CD14-positive monocyte (primary cell): ENCODE results near the gene CFAP61. TPM values are rescaled to one million over a fixed set of nuclear protein-coding genes. Genes with fewer than 3 reads are reported as not detected.

Source experiments
- DNase-seq, 3 donors: peaks; one replicate each; pipeline ENCODE4 v3.0.0-alpha.2; 2011 to 2022
- H2AFZ ChIP-seq: 2 replicates; pipeline ENCODE4 v1.6.0; 2012; ENCODE audit warnings: mild to moderate bottlenecking, low read depth, low read length, inconsistent platforms; ENCODE audit not compliant: insufficient read depth, poor library complexity, severe bottlenecking
- H3K27ac ChIP-seq, 2 donors: 1 replicate in 1 of 2; 2 replicates in 1 of 2; pipeline ENCODE4 v1.5.1; 2012 to 2013; ENCODE audit warnings: low read length in 2 of 2, control low read depth in 1 of 2, inconsistent platforms in 1 of 2, low read depth in 1 of 2, mild to moderate bottlenecking in 1 of 2
- H3K27me3 ChIP-seq, 2 donors: one replicate each; pipeline versions ENCODE4 v1.6.0 to v1.6.1; 2011 to 2013; ENCODE audit warnings: low read length in 2 of 2; ENCODE audit not compliant: control insufficient read depth in 2 of 2, insufficient read depth in 2 of 2
- H3K36me3 ChIP-seq, 2 donors: replicated peaks in 1 of 2; 1 replicate in 1 of 2; 2 replicates in 1 of 2; pipeline versions ENCODE4 v1.5.1 to v1.6.1; 2012 to 2013; ENCODE audit warnings: low read length in 2 of 2, control low read depth in 1 of 2, inconsistent platforms in 1 of 2, mild to moderate bottlenecking in 1 of 2; ENCODE audit not compliant: insufficient read depth in 2 of 2, control insufficient read depth in 1 of 2
- H3K4me1 ChIP-seq, 2 donors: 1 replicate in 1 of 2; 2 replicates in 1 of 2; pipeline versions ENCODE4 v1.5.1 to v1.6.1; 2012 to 2013; ENCODE audit warnings: low read length in 2 of 2, control low read depth in 1 of 2, inconsistent platforms in 1 of 2, mild to moderate bottlenecking in 1 of 2, moderate library complexity in 1 of 2; ENCODE audit not compliant: insufficient read depth in 2 of 2, control insufficient read depth in 1 of 2
- H3K4me2 ChIP-seq: replicated peaks from 2 replicates; pipeline ENCODE3; 2012; ENCODE audit warnings: low read length, moderate library complexity, mild to moderate bottlenecking; ENCODE audit not compliant: poor library complexity, severe bottlenecking; ENCODE audit errors: extremely low read depth
- H3K4me3 ChIP-seq, 3 experiments: fragments of 200-600 bp in 1 of 3; sonication (generic) in 1 of 3; replicated peaks in 1 of 3; 1 replicate in 2 of 3; 2 replicates in 1 of 3; pipeline ENCODE4 v1.5.1; 2011 to 2013; ENCODE audit warnings: low read length in 3 of 3, mild to moderate bottlenecking in 3 of 3, control low read depth in 2 of 3, low read depth in 2 of 3, inconsistent platforms in 1 of 3, moderate library complexity in 1 of 3
- H3K79me2 ChIP-seq: 2 replicates; pipeline ENCODE4 v1.6.0; 2012; ENCODE audit warnings: mild to moderate bottlenecking, control low read depth, inconsistent platforms, low read length, moderate library complexity; ENCODE audit not compliant: insufficient read depth
- H3K9ac ChIP-seq: 2 replicates; pipeline ENCODE4 v1.6.0; 2017; ENCODE audit warnings: low read length, mild to moderate bottlenecking; ENCODE audit not compliant: insufficient read depth, poor library complexity, severe bottlenecking
- H3K9me3 ChIP-seq, 2 donors: replicated peaks in 1 of 2; 1 replicate in 1 of 2; 2 replicates in 1 of 2; pipeline versions ENCODE4 v1.5.1 to v1.6.1; 2012 to 2013; ENCODE audit warnings: low read length in 2 of 2, control low read depth in 1 of 2; ENCODE audit not compliant: control insufficient read depth in 1 of 2, insufficient read depth in 1 of 2
- H4K20me1 ChIP-seq: 2 replicates; pipeline ENCODE4 v1.6.0; 2012; ENCODE audit warnings: mild to moderate bottlenecking, low read length, control low read depth, moderate library complexity; ENCODE audit not compliant: insufficient read depth
- H3K27ac Mint-ChIP-seq, 7 donors: one replicate each; pipeline ENCODE4 v1.8.0; 2020; ENCODE audit warnings: mild to moderate bottlenecking in 7 of 7, mixed read lengths in 7 of 7, moderate library complexity in 6 of 7, inconsistent platforms in 2 of 7
- H3K27me3 Mint-ChIP-seq, 3 donors: one replicate each; pipeline ENCODE4 v1.8.0; 2021 to 2022; ENCODE audit warnings: low read depth in 3 of 3, mild to moderate bottlenecking in 3 of 3, mixed read lengths in 3 of 3, moderate library complexity in 3 of 3, inconsistent platforms in 1 of 3
- H3K36me3 Mint-ChIP-seq, 2 donors: one replicate each; pipeline ENCODE4 v1.8.0; 2020; ENCODE audit warnings: mixed read lengths in 2 of 2, inconsistent platforms in 1 of 2, mild to moderate bottlenecking in 1 of 2
- H3K4me1 Mint-ChIP-seq: one replicate; pipeline ENCODE4 v1.8.0; 2020; ENCODE audit warnings: mild to moderate bottlenecking, mixed read lengths
- H3K4me3 Mint-ChIP-seq, 2 donors: one replicate each; pipeline ENCODE4 v1.8.0; 2020; ENCODE audit warnings: mild to moderate bottlenecking in 2 of 2, mixed read lengths in 2 of 2, moderate library complexity in 1 of 2
- H3K9me3 Mint-ChIP-seq, 7 donors: one replicate each; pipeline ENCODE4 v1.8.0; 2020 to 2022; ENCODE audit warnings: mixed read lengths in 7 of 7, mild to moderate bottlenecking in 6 of 7, moderate library complexity in 6 of 7, inconsistent platforms in 2 of 7
- CTCF ChIP-seq: fragments of 200-600 bp; IDR thresholded peaks from one replicate; pipeline ENCODE4 v1.8.0; 2022; ENCODE audit warnings: antibody characterized with exemption, mild to moderate bottlenecking
- WGBS: methylation state at CpG from one replicate; pipeline ENCODE4 v1.1.5; 2013; ENCODE audit warnings: missing lambda C conversion rate; ENCODE audit not compliant: insufficient coverage; 5-methylcytosine and 5-hydroxymethylcytosine counted together
- intact Hi-C, 2 donors: fragments of 100-400 bp; cut with micrococcal nuclease; formaldehyde crosslinking; loops; one replicate each; pipeline versions ENCODE4 v1.15.0 to v1.15.1; 2023
- polyA plus RNA-seq, 3 donors: library from polyadenylated mRNA; depleted of rRNA in 1 of 3; unstranded in 2 of 3; stranded (reverse) in 1 of 3; fragments of 300-500 nt in 2 of 3; fragments of >200 nt in 1 of 3; fragmentation: Illumina TruSeq in 2 of 3; gene quantifications; 1 replicate in 2 of 3; 2 replicates in 1 of 3; pipeline ENCODE4 v1.2.3, GENCODE V29; 2012 to 2021

CFAP61 gene
- polyA plus RNA-seq, 3 donors = not detected

DNA sequence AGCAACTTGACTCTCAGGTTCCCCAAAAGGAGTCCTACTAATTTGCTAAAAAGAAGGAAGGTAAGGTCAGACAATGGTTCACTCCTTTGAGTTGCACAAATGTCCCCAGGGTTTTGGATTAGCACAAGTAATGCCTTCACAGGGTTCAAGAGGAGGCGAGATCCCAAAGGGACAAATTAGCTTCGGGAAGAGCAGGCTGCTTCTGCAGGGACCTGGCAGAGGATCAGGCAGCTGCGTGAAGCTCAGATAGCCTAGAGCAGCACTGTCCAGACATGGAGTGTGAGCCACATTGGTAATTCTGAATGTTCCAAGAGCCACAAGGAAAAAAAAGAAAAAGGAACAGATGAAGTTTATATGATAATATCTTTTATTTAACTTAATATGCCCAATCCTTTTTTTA is 115.4 kb downstream of the CFAP61 start:
- Histone ChIP-seq H4K20me1 (no peaks in the 10 kb centered on the region), H3K9me3 (peaks cover 0 to 3% of the 10 kb centered on the region in 2 donors), H2AFZ (no peak overlapping the region), H3K4me3 (no peak overlapping the region), H3K9ac (no peak overlapping the region), H3K27ac (no peak overlapping the region), H3K4me1 (no peaks in the 10 kb centered on the region), H3K36me3 (no peaks in the 10 kb centered on the region), H3K79me2 (no peaks in the 10 kb centered on the region), H3K27me3 (no peaks in the 10 kb centered on the region), H3K4me2 (no peak overlapping the region)
- 97% methylated on average over 3 of the region's 3 CpGs for WGBS
- DNase-seq = no peak
- Mint-ChIP-seq H3K9me3 (peaks cover 3 to 8% (median 7%) of the 10 kb centered on the region in 7 donors), H3K4me3 (no peak overlapping the region), H3K36me3 (no peaks in the 10 kb centered on the region), H3K4me1 (no peaks in the 10 kb centered on the region), H3K27me3 (peaks cover 0 to 4% (median 3%) of the 10 kb centered on the region in 3 donors), H3K27ac (no peak overlapping the region)
- intact Hi-C loops = no loop called here
- TF ChIP-seq CTCF = no peak

- no peaks in the 10 kb centered on the region for H4K20me1 ChIP-seq
- H3K4me3 ChIP-seq = no peak overlapping the region
- H3K27me3 Mint-ChIP-seq = peaks cover 0 to 9% (median 7%) of the 10 kb centered on the region in 3 donors
- no peaks in the 10 kb centered on the region for H3K79me2 ChIP-seq
- H3K4me1 ChIP-seq = no peaks in the 10 kb centered on the region
- H3K27ac Mint-ChIP-seq = no peak overlapping the region
- no peaks in the 10 kb centered on the region for H3K9me3 ChIP-seq
- no peak for TF ChIP-seq CTCF
- no CpG with 5 or more reads among the region's 1 CpG for WGBS
- no peaks in the 10 kb centered on the region for H3K36me3 Mint-ChIP-seq
- H3K9me3 Mint-ChIP-seq = peaks cover 5 to 14% (median 6%) of the 10 kb centered on the region in 7 donors
- DNase-seq = no peak
- no peaks in the 10 kb centered on the region for H3K36me3 ChIP-seq
- no peak overlapping the region for H3K4me2 ChIP-seq
- no peak overlapping the region for H2AFZ ChIP-seq
- no peaks in the 10 kb centered on the region for H3K4me1 Mint-ChIP-seq
- no peak overlapping the region for H3K4me3 Mint-ChIP-seq
- H3K9ac ChIP-seq = no peak overlapping the region
- intact Hi-C loops = no loop called here
- H3K27ac ChIP-seq = no peak overlapping the region
- no peaks in the 10 kb centered on the region for H3K27me3 ChIP-seq
Measured at GRCh38 chr20:20173254-20173653, 120.9 kb downstream of the CFAP61 start.
